Mesenteric fat pad (tissue), 1 donor: Measurements from ENCODE around the gene HYAL2. TPM values are rescaled to one million over a fixed set of nuclear protein-coding genes. Genes with fewer than 3 reads are reported as not detected.

Experiments used
- DNase-seq: peaks from one replicate; pipeline ENCODE4 v3.0.0-alpha.2; 2020; ENCODE audit warnings: low spot score
- total RNA-seq: library from RNA; stranded (reverse); fragmentation: NEBNext Ultra II Directional; extraction: Animal tissue kit (Norgen Biotek cat#: 25700); gene quantifications from one replicate; pipeline ENCODE4 v1.2.1, GENCODE V29; 2021
- donor health status: DM: yes; HTN: yes; CAD: no.

Gene HYAL2
- total RNA-seq, 1 donor from 2014 or later: 118 TPM

DNA sequence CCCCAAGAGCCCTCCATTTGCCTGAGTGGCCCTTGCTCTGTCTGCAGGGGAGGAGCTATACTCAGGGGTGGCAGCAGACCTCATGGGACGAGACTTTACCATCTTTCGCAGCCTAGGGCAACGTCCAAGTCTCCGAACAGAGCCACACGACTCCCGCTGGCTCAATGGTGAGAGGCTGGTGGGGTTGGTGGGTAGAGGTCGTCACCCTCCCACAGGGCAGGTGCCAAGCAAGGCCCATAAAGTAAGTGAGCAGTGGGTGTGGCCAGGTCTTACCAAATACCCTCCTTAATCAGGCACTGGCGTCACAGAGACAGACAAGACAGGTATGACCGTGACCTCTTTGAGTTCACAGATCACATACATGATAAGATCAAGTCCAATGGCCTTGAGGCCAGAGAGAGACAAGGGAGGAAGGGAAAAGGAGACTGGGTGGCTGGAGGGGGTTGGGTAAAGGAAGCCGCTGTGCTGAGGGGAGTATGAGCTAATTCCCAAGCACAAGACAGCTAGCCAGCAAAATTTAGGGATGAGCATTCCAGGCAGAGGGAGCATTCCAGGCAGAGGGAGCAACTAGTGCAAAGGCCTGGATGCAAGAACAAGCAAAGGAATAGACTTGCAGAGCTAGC is 51.1 kb downstream of the HYAL2 start:
- DNase-seq: no peak

DNA sequence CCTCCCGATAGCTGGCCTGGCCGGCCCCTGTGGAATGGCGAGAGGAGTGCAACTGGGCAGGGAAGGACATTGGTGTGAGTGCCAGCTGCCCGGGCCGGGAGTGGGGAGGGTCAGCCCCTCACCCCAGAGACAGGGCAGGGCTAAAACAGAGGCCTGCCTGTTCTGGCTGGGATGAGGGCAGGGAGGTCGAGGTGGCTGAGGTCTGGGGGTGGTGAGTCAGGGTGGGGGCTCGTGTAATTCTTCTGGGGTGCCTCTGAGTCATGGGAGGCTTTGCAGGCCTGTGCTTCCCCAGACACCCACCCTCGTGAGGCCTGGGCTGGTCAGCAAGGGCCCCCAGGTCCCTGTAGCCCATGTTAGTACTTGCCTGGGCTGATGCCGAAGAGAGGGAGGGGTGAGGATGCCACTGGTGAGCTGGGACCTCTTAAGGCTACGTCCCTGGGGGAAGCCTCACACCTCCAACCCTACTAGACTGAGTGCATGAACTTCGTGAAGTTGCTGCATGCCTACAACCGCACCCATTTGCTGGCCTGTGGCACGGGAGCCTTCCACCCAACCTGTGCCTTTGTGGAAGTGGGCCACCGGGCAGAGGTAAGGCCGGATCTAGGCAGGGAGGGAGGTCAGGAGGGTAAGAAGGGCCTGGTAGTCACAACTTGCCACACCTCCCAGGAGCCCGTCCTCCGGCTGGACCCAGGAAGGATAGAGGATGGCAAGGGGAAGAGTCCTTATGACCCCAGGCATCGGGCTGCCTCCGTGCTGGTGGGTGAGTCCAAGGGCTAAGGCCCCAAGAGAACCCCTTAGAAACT is 51.9 kb downstream of the HYAL2 start:
- no peak for DNase-seq

DNA sequence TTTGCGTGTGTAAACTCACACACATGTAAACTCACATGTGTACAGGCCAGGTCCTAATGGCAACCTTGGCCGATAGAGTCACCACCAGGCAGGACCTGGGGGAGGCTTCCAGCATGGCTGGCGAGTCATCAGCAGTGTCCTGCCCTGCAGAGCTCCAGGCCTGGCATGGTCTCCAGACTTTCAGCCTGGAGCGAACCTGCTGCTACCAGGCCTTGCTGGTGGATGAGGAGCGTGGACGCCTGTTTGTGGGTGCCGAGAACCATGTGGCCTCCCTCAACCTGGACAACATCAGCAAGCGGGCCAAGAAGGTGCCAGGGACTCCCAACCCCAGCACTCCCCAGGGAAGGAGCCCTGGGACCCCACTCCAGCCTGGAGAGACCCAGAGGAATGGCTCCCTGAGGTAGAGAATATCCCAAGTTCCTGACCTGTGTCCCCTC is 52.5 kb downstream of the HYAL2 start:
- no peak for DNase-seq

DNA sequence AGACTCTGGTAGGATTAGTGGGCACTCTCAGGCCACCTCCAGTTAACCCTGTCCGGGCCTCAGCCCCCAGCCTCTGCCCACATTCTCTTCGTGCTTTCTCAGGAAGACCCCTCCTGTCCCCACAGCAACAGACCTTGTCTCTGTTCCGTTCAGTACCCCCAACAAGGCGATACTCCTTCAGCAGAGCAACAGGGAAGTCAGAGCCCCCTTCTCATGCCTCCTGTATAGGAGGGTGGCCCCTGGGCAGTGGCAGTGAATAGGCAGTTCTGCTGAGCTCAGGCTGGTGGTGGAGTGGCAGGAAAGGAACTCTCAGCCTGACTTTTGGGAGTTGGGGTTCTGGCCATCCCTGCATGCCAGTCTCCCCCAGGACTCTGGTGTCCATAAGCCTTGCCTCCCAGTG is 53.1 kb downstream of the HYAL2 start:
- no peak for DNase-seq

DNA sequence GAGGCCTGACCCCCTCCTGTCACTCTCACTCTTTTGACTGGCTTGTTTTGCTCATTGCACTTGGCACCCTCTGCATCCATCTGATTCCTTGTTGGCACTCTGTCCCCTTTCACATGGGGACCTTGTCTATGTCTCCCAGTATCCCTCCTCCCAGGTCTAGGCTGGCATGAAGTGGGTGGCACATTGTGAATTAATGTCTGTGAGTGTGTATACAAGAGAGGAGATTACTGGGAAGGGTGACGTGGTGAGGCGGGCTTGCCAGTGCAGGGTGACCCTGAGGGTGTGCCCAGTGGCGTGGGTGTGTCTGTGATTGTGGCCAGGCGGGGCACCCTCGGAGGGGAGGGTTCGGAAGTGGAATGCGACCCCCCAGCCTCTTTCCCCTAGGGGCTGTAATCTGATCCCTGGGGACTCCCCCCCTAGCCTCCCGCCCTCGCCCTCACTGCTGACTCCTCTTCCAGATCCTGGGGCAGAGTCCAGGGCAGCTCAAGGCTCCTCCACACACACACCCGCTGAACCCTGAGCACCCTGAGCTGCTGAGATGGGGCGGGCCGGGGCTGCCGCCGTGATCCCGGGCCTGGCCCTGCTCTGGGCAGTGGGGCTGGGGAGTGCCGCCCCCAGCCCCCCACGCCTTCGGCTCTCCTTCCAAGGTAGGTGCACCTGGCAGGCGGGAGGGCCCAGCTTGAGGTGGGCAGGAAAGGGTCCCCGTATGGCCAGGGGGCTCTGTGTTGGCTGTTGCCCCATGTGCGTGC is 53.7 kb downstream of the HYAL2 start, which contains the start of gene SEMA3B:
TSS of gene SEMA3B (plus strand) at position 445 of the 749 bp plus-strand sequence. CDS start at position 539, 94 bp downstream.
- no peak for DNase-seq

DNA sequence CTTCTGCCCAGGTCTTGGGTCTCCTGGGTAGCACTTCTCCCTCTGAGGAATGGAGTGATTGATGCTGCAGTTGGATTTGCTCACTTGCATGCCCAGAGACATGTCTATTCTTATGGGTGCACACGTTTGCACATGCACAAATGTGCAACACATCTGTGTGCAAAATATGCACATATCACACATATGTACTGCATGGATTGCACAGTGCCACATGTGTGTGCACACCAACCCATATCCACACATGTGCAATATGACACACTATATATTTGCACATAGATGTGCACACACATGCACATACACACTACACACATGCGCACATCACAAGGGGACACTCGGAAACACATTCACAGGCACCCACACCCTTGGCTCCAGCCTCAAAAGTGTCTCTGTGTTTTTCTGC is 54.3 kb downstream of the HYAL2 start:
- no peak for DNase-seq

Other genes with a start within 250 kb of the HYAL2 start
- 132 TPM for gene RBM5, start 233.8 kb downstream of the HYAL2 start, total RNA-seq
- gene SEMA3F, start 167.4 kb downstream of the HYAL2 start, total RNA-seq: 51.5 TPM
- gene GNAT1, start 131.1 kb downstream of the HYAL2 start, total RNA-seq: not detected
- gene SLC38A3, start 117.5 kb downstream of the HYAL2 start, total RNA-seq: 0.39 TPM
- gene GNAI2, start 86.5 kb downstream of the HYAL2 start, total RNA-seq: 309 TPM
- gene SEMA3B, start 53.6 kb downstream of the HYAL2 start, total RNA-seq: 22.1 TPM
- not detected for gene LSMEM2, start 43.7 kb downstream of the HYAL2 start, total RNA-seq
- 105 TPM for gene IFRD2, start 30.3 kb downstream of the HYAL2 start, total RNA-seq
- gene HYAL3, start 23.3 kb downstream of the HYAL2 start, total RNA-seq: 1.4 TPM
- gene NAA80, start 23.3 kb downstream of the HYAL2 start, total RNA-seq: 10.2 TPM
- gene HYAL1, start 19.2 kb downstream of the HYAL2 start, total RNA-seq: 11.2 TPM
- 27.4 TPM for gene TUSC2, start 5.5 kb upstream of the HYAL2 start, total RNA-seq
- gene RASSF1, start 18.1 kb upstream of the HYAL2 start, total RNA-seq: 45.3 TPM
- 0.71 TPM for gene ZMYND10, start 23.0 kb upstream of the HYAL2 start, total RNA-seq
- 17.3 TPM for gene NPRL2, start 28.0 kb upstream of the HYAL2 start, total RNA-seq
- 18.1 TPM for gene CYB561D2, start 28.1 kb upstream of the HYAL2 start, total RNA-seq
- gene TMEM115, start 36.8 kb upstream of the HYAL2 start, total RNA-seq: 45.6 TPM
- gene CACNA2D2, start 180.9 kb upstream of the HYAL2 start, total RNA-seq: 0.45 TPM
- gene C3orf18, start 245.0 kb upstream of the HYAL2 start, total RNA-seq: 8.9 TPM
- 15.5 TPM for gene HEMK1, start 246.8 kb upstream of the HYAL2 start, total RNA-seq